Tibial nerve (tissue), 3 donors: ENCODE data around the gene PKP4.

ENCODE experiments used
- POLR2A ChIP-seq, 2 donors: fragments of 450-650 bp; IDR thresholded peaks; one replicate each; pipeline ENCODE4 v1.6.1; 2017; ENCODE audit warnings: antibody characterized with exemption in 2 of 2, mild to moderate bottlenecking in 2 of 2, moderate library complexity in 2 of 2
- TF ChIP-seq, protein P1 (sequence below), 5 experiments: fragments of 200-600 bp in 3 of 5; fragments of 450-650 bp in 2 of 5; sonication (generic) in 3 of 5; IDR thresholded peaks; one replicate each; pipeline ENCODE4 v1.5.1; 2016 to 2019; ENCODE audit warnings: antibody characterized with exemption in 5 of 5, mild to moderate bottlenecking in 3 of 5, moderate library complexity in 2 of 5

DNA sequence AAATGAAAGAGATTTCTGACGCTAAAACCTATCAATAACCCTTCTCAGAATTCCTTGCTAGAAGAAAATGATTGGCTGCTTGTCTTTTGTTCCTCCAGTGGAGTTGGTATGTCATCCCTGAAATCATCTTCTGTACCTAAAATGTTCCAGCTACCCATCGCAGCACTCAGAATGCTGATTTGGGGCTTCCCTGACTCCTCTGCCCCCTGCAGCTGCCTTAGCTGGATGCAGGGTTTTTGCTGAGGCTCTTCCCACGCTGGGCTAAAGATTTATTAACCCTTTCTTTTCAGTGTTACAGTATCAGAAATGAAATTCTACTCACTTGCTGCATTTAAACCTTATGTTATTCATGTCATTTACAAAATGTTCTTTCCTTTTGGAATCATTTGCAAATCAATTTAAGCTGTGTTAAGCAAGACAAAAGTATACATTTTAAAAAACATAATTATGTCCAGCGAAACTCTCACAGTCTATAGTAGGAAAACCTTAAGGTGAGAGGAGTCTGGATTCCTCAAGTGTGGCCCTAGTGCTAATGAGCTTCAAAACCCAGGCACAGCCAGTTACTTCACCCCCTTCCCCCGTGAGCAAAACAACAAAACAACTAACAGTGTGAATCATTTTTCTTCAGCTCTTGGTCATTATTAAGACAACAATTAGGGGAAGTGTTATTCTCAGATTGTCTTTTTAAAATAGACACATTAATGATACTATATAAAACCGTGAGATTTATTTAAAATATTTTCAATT lies 32.8 kb downstream of the PKP4 start:
- TF ChIP-seq, protein P1, sequence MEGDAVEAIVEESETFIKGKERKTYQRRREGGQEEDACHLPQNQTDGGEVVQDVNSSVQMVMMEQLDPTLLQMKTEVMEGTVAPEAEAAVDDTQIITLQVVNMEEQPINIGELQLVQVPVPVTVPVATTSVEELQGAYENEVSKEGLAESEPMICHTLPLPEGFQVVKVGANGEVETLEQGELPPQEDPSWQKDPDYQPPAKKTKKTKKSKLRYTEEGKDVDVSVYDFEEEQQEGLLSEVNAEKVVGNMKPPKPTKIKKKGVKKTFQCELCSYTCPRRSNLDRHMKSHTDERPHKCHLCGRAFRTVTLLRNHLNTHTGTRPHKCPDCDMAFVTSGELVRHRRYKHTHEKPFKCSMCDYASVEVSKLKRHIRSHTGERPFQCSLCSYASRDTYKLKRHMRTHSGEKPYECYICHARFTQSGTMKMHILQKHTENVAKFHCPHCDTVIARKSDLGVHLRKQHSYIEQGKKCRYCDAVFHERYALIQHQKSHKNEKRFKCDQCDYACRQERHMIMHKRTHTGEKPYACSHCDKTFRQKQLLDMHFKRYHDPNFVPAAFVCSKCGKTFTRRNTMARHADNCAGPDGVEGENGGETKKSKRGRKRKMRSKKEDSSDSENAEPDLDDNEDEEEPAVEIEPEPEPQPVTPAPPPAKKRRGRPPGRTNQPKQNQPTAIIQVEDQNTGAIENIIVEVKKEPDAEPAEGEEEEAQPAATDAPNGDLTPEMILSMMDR (IDR thresholded peaks at IDR 0.05), result peak in 1 of 5 experiments; percentile 5
- no peak for TF ChIP-seq POLR2A (IDR thresholded peaks at IDR 0.05)
